ENCODE results near the gene RNF148. TPM values are rescaled to one million over a fixed set of nuclear protein-coding genes. Genes with fewer than 3 reads are reported as not detected.

Gene RNF148
- total and polyA plus RNA-seq, 2 of the 8 experiments (the other 6 are each of a cell fraction or from before 2014, with no cell fraction given) = 0.27 to 0.45 TPM

GRCh38 chr7:122692769-122693309 lies 9.9 kb downstream of the RNF148 start:
- ChIA-PET CTCF (ENCODE audit: partially characterized antibody) (interaction anchor here (0.7 kb wide), 1 partner anchor 481 kb away, joined by 3 read pairs; no protein-coding TSS in a partner anchor), POLR2A (ENCODE audit: partially characterized antibody) (no interaction called here)
- H2BK20ac ChIP-seq (ENCODE audit: low read length) = no peak overlapping the region
- FAIRE-seq (no peak), DNase-seq (ENCODE audit: low read depth in 1 of 2, low spot score in 2 of 2) (no peak)
- H3K4me2 ChIP-seq (ENCODE audit: insufficient read depth in 1 of 2, low read depth in 2 of 2, low read length in 2 of 2) = no peak overlapping the region
- no peak overlapping the region for H3K23ac ChIP-seq (ENCODE audit: insufficient read length)
- H3K27ac ChIP-seq (ENCODE audit: low read depth, low read length) = no peak overlapping the region
- H3K4me3 ChIP-seq (ENCODE audit: extremely low read depth in 1 of 4, insufficient read depth in 2 of 4, low read depth in 3 of 4, low read length in 4 of 4) = no peak overlapping the region
- H2BK5ac ChIP-seq (ENCODE audit: low read depth, low read length) = no peak overlapping the region
- H3K79me1 ChIP-seq (ENCODE audit: low read depth, low read length) = no peaks in the 10 kb centered on the region
- H3K18ac ChIP-seq (ENCODE audit: extremely low read depth, low read length) = no peak overlapping the region
- H3K36me3 ChIP-seq (ENCODE audit: control insufficient read depth in 2 of 4, insufficient read depth in 4 of 4, low read length in 3 of 4) = peaks cover 0 to 2% (median 0%) of the 10 kb centered on the region in 4 experiments; a peak in 1 of 8 replicates
- 97% methylated on average over 3 of the region's 3 CpGs; no CpG with 5 or more reads in 1 of the 2 experiments for WGBS, 2 experiments (ENCODE audit: extremely low coverage in 1 of 2, insufficient coverage in 1 of 2, insufficient read length in 1 of 2, insufficient replicate concordance in 2 of 2, low coverage in 1 of 2, low lambda C conversion rate in 2 of 2, missing lambda C conversion rate in 1 of 2)
- no peaks in the 10 kb centered on the region for H3K79me2 ChIP-seq (ENCODE audit: control insufficient read depth in 1 of 2, insufficient read depth in 2 of 2, low read length in 2 of 2)
- no peaks in the 10 kb centered on the region for H3K27me3 ChIP-seq (replicated peaks in 1 of 4; ENCODE audit: control insufficient read depth in 3 of 4, extremely low read depth in 1 of 4, insufficient read depth in 3 of 4, low read length in 3 of 4)
- no peak overlapping the region for H3K9ac ChIP-seq (replicated peaks in 1 of 4; ENCODE audit: extremely low read depth in 1 of 4, low read depth in 3 of 4, low read length in 3 of 4)
- no peak overlapping the region for H3K4ac ChIP-seq (replicated peaks; ENCODE audit: insufficient read length, low read depth, low read length)
- H4K8ac ChIP-seq (ENCODE audit: extremely low read depth, insufficient read depth, low read length) = no peak overlapping the region
- H3K56ac ChIP-seq (replicated peaks; ENCODE audit: insufficient read length, low read depth, low read length) = no peak overlapping the region
- peaks cover 0 to 13% (median 2%) of the 10 kb centered on the region in 4 experiments; a peak in 3 of 7 replicates for H3K4me1 ChIP-seq (replicated peaks in 1 of 4; ENCODE audit: control insufficient read depth in 3 of 4, insufficient read depth in 4 of 4, low read length in 3 of 4)
- H2BK12ac ChIP-seq (ENCODE audit: low read depth, low read length) = no peak overlapping the region
- no peak overlapping the region for H4K91ac ChIP-seq (replicated peaks; ENCODE audit: insufficient read length, low read length)
- peak overlapping the region; percentile 13; the same call in 1 of the 2 replicates for H2BK15ac ChIP-seq (ENCODE audit: low read length)
- H4K5ac ChIP-seq (ENCODE audit: insufficient read length, low read depth, low read length) = no peak overlapping the region
- peaks cover 9 to 14% of the 10 kb centered on the region in 2 experiments for H3K9me3 ChIP-seq (ENCODE audit: insufficient read depth in 2 of 2, low read depth in 1 of 2, low read length in 1 of 2)
- no peaks in the 10 kb centered on the region for H4K20me1 ChIP-seq (replicated peaks in 1 of 2; ENCODE audit: control insufficient read depth in 1 of 2, insufficient read depth in 2 of 2, low read length in 2 of 2)
- no peak overlapping the region for H2AK5ac ChIP-seq (ENCODE audit: low read depth, low read length)
- H3K14ac ChIP-seq (ENCODE audit: insufficient read length) = no peak overlapping the region
- no peak overlapping the region for H2BK120ac ChIP-seq (replicated peaks; ENCODE audit: low read depth, low read length)
- H3K23me2 ChIP-seq (ENCODE audit: low read depth, low read length) = no peaks in the 10 kb centered on the region
- TF ChIP-seq RBBP5 (IDR thresholded peaks at IDR 0.05; ENCODE audit: borderline replicate concordance, low read depth, low read length) (no peak), MAFK (IDR thresholded peaks at IDR 0.05; ENCODE audit: low read depth, low read length) (no peak), CBX5 (IDR thresholded peaks at IDR 0.05; ENCODE audit: low read depth, low read length) (no peak)
- H2AFZ ChIP-seq (ENCODE audit: low read length) = no peak overlapping the region

All from H1 (cell line).